ENCODE measurements around the gene SHISA7.

Gene SHISA7

DNA sequence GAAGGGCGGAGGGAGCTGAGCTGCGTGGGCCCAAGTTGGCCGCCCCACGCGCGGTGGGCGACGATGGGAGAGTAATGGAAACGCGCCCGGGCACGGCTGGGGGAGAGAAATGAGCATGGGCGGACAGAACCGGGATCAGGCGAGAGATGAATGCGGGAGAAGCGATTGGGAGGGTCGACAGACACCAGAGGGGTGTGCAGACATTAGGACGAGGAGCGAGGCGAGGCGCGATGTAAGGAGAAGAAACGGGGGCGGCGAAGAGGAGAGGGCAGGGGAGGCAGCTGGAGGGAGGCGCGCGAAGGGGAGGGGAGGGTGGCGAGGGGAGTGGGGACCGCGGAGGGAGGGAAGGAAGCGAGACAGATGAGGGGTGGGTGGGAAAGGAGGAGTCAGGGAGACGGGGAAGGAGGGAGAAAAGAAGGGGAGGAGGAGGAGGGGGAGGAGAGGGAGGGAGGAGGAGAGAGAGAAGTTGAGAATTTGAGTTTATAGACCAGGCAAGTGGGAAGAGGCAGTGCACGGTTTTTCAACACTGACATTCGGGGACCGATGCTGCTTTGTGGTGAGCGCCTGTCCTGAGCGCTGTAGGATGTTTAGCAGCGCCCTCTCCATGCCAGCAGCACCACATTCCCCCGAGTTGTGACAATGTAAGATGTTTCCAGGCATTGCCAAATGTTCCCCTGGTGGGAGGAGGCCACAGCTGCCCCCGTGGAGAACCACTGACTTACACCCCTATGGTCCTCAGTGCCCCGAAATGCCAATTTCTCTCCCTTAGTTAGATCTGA, at the start of gene SHISA7:
Gene SHISA7 (minus strand): TSS at position 256 of the 779 bp plus-strand sequence. CDS start 437 bp downstream, outside the sequence.
- DNase-seq (ENCODE audit: low read depth in 3 of 3), result no peak

DNA sequence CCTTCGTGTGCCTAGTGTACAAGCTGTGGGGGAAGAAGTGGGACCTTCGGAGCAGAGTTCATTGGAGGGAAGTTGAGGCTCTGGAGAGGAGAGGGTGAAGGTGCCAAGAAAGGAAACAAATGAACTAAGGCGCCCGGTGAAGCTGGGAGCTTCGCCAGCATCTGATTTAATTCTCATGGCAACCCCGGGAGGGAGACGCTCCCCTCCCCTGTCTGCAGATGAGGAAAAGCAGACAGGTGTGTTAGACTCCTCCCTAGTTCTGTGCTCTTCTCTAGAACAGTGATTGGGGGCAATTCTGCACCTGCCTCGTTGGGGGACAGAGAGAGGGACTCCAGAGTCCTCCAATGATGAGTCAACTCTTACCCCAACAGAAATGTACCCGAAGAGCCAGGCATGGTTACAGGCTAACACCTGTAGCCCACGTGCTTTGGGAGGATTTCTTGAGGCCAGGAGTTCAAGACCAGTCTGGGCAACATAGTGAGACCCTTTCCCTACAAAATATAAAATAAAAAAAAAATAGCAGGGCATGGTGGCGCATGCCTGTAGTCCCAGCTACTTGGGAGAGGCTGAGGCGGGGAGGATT, 49.4 kb upstream of the SHISA7 start:
- DNase-seq (ENCODE audit: low read depth in 3 of 3), result no peak

DNA sequence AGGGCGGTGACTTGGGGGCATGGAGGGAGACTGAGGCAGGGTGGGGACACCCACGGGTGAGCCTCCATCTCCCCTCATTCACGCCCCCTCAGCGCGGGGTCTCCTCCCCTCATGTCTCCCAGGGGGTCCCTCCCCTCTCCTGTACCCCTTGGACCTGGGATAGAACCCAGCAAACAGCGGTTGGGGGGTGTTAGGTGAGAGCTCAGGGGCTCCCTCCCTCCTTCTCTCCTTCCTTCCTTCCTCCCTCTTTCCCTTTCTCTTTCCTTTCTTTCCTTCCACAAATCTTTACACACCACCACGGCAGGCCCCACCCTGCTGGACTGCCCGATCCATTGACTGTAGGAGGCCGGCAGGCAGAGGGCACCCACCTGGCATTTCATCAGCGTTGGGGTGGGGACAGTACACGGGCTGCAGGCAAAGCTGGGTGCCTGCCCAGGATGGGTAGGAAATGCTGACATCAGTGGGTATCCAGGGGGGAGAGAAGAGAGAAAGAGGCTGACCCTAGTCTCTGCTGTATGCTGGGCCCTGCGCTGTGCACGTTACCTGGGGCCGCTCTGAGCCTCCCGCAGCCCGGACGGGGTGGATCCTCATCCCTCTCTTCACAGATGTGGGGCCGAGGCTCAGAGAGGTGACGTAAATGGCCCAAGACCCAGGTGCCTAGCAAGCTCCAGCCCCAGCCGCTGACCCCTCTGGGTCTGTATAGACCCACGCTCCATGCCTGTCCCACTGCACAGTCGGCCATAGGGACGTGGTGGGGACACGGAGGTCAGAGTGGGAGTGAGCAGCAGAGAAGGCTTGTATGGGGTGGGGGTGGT, 48.7 kb upstream of the SHISA7 start:
- DNase-seq (ENCODE audit: low read depth in 3 of 3), result no peak

DNA sequence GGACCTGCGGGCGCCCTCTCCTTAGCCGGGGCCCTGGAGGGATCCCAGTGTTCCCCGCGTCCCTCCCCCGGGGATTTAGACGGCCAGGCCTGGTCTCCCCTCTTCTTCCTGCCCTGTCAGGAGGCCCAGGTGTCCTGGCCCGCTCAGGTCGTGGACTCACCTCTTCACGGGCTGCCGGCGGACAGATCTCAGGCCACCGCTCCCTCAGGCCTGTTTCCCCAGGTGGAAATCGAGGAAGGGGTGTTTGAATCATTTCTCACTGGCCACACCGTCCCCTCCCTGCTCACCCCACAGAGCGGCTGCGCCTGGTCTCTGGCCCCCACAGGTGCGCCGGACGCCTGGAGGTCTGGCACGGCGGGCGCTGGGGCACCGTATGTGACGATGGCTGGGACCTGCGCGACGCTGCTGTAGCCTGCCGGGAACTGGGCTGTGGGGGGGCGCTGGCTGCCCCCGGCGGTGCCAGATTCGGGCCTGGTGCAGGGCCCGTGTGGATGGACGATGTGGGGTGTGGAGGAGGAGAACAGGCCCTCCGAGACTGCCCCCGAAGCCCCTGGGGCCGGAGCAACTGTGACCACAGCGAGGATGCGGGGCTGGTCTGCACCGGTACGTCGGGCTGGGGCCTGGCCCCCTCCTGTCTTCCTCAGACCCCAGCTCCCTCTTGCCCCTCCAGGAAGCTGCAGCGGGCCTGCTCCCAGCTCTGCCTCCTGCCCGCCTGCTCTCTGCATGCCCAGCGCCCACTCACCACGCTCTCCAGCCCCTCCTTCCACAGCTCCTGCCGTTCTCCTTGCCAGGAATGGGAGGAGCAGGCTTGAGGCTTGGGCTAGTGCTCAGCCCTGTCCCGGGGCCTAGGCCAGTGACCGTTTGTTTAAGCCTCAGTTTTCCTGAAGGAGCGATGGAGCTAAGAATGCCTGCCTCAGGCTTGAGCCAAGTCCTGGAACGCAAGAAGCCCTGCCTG, 47.7 kb upstream of the SHISA7 start:
- DNase-seq (ENCODE audit: low read depth in 3 of 3), result no peak

DNA sequence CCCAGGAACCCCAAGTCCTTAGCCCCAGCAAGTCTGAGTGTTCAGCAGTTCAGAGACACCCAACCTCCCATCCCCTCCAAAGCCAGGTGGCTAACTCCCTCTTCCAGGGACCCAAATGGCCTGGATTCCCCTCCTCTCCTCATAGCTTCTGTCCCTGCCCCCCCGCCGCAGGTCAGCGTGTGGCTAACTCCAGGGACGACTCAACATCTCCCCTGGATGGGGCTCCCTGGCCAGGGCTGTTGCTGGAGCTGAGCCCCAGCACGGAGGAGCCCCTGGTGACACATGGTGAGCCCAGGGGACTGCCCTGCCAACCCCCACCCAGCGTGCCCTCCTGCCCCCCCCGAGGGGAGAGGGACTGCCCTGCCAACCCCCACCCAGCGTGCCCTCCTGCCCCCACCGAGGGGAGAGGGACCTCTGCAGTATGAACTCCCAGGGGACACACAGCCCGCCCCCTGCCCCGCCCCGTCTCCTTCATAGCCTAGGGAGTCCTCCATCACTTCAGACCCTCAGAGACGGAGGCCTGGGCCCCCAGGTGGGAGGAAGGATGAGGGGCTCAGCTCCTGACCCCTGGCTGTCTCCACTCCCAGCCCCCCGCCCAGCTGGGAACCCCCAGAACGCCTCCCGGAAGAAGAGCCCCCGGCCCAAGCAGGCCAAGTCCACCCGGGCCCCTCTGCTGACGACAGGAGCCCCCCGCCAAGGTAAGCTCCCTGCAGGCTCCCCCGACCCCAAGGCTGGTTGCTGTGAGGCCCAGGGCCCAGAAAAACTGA, 46.8 kb upstream of the SHISA7 start:
- DNase-seq (ENCODE audit: low read depth in 3 of 3), result no peak

DNA sequence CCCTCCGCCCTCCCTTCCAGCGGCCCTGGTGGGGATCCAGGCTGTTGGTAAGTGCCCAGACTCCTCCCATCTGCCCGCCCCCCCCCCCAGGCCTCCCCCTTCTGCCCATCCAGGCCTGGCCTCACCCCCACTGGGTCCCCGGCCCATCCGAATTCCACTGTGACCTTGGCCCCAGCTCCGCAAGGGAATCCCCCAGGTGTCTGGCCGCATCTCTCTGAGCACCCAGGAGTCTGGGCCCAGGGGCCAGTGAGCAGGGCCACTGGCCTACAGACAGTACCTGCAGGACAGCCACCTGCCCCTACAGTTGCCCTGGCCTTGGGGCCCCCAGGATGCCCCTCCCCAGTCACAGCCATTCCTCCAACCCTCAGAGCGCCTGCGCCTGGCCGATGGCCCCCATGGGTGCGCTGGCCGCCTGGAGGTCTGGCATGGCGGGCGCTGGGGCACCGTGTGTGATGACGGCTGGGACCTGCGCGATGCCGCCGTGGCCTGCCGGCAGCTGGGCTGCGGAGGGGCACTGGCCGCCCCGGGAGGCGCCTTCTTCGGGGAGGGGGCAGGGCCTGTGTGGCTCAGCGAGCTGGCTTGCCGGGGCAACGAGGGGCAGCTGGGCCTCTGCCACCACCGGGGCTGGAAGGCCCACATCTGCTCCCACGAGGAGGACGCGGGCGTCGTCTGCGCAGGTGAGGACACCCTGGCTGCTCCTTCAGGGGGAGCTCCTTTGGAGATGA, 46.0 kb upstream of the SHISA7 start:
- DNase-seq (ENCODE audit: low read depth in 3 of 3), result no peak

DNA sequence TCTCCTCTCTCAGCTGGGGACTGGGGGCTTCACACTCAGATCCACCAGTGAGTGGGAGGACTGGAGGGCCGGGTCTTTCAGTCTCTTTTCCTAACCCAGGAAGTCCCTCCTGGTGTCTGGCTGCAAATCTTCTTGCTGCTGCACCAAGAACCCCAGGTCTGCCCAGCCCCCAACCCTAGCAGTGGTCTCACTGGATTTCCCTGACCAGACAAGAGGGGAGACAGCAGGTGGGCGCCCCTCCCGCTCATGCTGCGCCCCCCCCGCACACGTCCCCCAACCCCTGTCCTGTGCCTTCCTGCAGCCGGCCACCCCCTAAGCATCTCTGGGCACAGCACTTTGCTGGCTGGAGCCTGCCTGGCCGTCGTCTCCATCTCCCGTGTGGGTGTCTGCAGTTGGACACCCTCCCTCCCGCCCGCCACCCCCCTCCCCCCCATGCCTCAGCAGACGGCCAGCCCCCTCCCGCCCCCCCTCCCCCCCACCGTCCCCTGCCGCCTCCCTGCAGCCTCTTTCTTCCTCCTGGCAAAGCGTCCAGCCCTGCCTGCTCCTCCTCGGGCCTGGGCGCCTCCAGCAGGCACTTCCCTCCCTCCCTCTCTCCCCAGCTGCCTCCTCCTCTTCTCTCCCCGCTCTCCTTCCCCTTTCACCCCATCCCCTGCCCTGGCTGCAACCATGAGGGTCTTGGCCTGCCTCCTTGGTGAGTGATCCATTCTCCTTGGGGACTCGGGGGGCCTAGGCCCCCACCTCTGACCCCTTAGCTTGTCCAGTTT, 45.0 kb upstream of the SHISA7 start, which contains the start of gene SSC5D:
Gene SSC5D (plus strand): TSS at position 513 of the 764 bp plus-strand sequence. CDS start 154 bp downstream, at position 667.
- no peak for DNase-seq (ENCODE audit: low read depth in 3 of 3)

DNA sequence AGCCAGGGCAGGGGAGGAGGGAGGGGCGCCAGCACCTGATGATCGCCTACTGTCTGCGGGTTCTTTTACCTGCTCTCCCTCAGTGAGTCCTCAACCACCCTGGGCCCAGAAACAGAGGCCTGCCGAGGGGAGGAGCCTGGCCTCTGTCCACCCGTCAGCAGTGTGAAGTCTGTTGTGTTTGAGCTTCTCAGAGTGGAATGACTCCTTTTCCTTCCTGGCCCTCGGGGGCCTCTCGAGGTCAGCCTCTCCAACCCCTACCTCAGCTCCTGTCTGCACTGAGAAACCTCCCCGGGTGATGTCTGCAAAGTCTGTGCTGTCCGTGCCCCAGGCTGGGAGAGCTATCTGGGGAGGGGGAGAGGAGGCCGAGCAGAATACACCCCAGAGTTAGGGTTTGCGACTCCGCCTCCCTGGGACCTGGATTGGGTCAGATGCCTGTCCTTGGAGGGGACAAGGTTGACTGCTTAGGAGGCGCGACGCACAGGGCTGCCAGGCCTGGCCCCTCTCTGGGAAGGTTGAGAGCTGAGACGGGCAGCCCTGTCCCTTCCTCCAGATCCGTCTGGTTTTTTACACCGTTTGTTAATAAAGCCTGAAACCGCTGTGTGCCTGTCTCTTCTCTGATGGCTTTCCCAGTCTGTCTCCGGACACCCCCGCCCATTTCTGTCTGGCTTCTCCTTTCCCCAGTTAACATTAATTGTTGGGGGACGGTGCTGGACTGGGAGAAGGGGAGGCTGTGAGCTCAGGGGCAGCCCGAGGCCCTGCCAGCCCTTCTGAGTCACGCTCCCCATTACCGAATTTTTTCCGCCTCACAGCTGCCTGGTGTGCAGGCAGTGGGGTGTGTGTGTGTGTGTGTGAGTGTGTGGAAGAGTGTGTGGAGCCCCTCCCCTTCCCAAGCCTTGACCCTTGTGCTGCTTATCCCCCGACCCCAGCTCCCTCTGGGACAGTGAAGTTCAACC, 44.1 kb upstream of the SHISA7 start:
- peak; percentile 27 to 62 (median 47) for DNase-seq (ENCODE audit: low read depth in 3 of 3)

DNA sequence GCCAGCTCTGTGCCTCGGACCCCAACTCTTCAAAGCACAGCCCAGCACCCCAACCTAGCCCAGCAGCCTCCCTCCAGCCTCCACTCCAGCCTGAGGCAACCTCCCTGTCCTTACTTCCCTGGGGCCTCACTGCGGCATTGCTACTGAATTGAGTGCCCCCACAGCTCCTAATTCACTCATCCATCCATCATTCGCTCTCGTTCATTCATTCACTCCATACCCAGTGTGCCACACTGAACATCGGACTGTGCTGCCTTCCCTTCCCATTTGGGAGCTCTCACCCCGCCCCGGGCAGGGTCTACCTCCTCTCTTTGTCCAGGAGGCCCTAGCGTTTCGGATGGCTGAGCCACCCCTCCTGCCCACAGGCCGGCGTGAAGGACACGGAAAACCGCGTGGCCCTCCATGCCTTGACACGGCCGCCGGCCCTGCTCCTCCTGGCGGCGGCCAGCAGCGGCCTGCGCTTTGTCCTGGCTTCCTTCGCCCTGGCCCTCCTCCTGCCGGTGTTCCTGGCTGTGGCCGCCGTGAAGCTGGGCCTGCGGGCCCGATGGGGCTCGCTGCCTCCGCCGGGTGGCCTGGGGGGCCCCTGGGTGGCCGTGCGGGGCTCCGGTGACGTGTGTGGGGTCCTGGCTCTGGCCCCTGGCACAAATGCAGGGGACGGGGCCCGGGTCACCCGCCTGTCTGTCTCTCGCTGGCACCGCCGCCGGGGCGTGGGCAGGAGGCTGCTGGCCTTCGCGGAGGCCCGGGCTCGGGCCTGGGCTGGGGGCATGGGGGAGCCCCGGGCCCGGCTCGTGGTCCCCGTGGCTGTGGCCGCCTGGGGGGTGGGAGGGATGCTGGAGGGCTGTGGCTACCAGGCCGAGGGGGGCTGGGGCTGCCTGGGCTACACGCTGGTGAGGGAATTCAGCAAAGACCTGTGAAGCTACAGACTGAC, 43.2 kb upstream of the SHISA7 start:
- no peak for DNase-seq (ENCODE audit: low read depth in 3 of 3)

DNA sequence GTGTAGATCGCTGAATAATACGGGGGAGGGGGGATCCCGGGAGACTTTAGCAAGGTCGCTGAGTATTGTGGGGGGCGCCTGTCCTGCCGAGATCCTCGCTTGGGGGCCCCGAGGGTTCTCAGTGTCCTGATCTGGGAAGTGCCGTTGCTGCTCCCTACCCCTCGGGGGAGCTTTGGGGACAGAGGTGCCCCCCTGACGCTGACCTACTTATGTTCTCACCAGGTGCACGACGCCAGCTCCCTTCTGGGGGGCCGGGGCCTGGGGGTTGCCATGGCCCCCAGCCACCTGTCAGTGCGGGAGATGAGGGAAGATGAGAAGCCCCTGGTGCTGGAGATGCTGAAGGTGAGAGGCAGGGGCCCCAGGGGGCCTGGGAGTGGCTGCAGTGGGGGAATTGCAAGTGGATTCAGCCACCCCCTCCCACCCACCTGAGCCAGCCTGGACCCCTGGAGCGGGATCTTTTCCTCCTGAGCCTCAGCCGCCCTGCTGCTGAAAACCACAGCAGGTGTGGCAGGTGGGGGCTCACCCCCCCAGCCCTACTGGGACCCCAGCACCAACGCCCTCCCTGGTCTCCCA, 42.4 kb upstream of the SHISA7 start:
- DNase-seq (ENCODE audit: low read depth in 3 of 3), result no peak

DNA sequence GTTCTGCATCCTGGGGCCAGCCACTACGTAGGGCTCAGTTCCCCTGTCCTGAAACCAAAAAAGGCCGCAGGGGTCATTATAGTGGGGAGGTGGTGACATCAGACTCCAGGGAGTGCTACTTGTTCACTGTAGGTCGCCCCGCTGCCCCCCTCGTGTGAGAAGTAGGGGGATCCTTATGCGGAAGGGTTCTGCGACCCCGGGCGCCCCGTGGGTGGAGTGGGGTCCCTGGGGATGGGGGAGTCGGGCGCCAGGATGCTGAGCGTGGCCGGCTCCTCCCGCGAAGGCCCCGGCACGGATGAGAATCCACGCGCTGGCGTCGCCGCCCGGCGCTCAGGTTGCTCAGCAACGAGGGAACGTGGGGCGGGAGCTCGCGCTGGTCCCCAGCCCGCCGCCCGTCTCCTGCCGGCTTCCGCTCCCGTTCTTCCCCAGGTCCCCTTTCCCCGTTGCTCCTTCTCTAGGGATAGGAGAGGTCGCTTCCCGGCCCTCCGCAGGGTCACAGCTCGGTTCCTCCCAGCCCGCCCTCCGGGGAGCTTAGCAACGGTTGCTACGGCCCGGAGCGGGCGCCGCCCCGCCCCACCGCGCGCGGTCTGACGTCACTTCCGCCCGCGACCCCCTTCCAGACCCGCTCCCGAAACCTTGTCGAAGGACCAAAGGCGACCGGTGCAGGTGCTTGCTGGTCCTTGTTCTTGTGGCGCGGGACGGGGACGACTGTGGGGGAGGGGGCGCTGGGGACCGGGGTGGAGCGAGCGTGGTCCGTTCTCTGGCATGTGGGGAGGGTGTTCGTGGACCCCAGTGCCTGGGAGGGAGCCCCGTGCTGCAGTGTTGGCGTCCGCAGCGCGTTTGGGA, 41.7 kb upstream of the SHISA7 start, which contains the start of gene NAT14:
Gene NAT14 (plus strand): TSS at position 596 of the 846 bp plus-strand sequence. CDS start 521 bp downstream, outside the sequence.
- peak; percentile 32 to 54 (median 44) for DNase-seq (ENCODE audit: low read depth in 3 of 3)

DNA sequence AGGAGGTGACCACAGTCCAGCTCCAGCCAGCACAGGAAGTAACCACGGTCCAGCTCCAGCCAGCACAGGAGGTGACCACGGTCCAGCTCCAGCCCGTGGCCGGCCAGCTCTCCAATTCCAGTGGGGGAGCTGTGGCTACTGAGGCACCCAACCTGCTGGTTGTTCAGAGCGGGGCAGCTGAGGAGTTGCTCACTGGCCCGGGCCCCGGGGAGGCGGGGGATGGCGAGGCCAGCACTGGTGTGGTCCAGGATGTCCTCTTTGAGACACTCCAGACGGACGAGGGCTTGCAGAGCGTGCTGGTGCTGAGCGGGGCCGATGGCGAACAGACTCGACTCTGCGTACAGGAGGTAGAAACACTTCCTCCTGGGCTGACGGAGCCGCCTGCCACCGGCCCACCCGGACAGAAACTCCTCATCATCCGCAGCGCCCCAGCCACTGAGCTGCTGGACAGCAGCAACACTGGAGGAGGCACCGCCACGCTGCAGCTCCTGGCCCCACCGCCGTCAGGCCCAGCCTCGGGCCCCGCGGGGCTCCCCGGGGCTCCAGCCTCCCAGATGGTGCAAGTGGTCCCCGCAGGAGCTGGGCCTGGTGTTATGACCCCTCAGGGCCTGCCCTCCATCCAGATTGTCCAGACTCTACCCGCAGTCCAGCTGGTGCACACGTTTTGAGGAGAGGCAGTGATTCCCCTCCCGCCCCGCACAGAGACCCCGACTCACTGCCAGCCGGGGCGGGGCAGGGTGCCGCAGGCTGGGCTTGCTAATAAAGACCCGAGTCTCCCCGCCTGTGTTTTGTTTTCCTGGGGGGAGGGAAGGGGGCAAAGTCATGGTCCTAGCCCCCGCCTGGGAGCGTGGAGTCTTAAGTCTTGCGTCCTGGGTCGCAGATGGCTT, 40.8 kb upstream of the SHISA7 start:
- DNase-seq (ENCODE audit: low read depth in 3 of 3), result no peak

DNA sequence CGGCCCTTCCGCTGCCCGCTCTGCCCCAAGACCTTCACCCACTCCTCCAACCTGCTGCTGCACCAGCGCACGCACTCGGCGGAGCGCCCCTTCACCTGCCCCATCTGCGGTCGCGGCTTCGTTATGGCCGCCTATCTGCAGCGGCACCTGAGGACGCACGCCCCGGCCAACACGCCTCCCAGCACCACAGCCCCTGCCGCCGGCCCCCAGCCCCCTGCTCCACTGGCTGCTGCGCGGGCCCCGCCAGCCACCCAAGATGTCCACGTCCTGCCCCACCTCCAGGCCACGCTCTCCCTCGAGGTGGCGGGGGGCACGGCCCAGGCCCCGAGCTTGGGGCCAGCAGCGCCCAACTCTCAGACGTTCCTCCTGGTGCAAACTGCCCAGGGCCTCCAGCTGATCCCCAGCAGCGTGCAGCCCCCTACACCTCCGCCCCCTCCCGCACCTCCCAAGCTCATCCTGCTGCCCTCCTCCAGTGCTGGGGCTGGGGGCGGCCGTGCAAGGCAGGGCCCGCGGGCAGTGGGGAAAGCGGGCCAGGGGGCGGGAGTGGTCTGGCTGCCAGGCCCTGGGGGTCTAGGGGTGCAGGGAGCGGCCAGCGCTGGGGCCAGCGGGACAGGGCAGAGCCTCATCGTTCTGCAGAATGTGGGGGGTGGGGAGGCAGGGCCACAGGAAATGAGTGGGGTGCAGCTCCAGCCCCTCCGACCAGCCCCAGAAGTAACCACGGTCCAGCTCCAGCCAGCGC, 40.0 kb upstream of the SHISA7 start:
- DNase-seq (ENCODE audit: low read depth in 3 of 3), result no peak

All from stimulated activated CD4-positive, alpha-beta T cell treated with anti-CD3 and anti-CD28 coated beads, TNF-alpha, amount 100 ng/mL, for 48 hours (primary cell).